ENCODE results near the gene BTBD8. TPM values are rescaled to one million over a fixed set of nuclear protein-coding genes. Genes with fewer than 3 reads are reported as not detected.

The BTBD8 gene
- total and polyA plus RNA-seq, 10 donors: 0.52 to 6.9 (median 3.9) TPM

- H3K27ac ChIP-seq: no peak overlapping the region
- intact Hi-C loops (cut with DNase I; ENCODE audit: low total_unique reads): no loop called here
- H3K9me3 ChIP-seq: no peaks in the 10 kb centered on the region
- peaks cover 0 to 14% (median 0%) of the 10 kb centered on the region in 6 donors for H3K36me3 ChIP-seq
- 86 to 98% (median 92%) methylated on average over 3 of the region's 3 CpGs for WGBS, 5 donors
- no peaks in the 10 kb centered on the region for H3K4me1 ChIP-seq
- no peaks in the 10 kb centered on the region for H3K27me3 ChIP-seq (replicated peaks in 1 of 7)
- TF ChIP-seq POLR2A (IDR thresholded peaks at IDR 0.05): no peak
- no peak for TF ChIP-seq CTCF (IDR thresholded peaks at IDR 0.05 in 8 of 11, conservative IDR thresholded peaks at IDR 0.05 in 3 of 11)
- no peak for TF ChIP-seq POLR2AphosphoS5 (IDR thresholded peaks at IDR 0.05)
- H3K4me3 ChIP-seq: no peak overlapping the region
- no peak for DNase-seq
These were observed 45.9 kb downstream of the BTBD8 start for GRCh38 chr1:92126088-92126487.

- no peaks in the 10 kb centered on the region for H3K9me3 ChIP-seq
- intact Hi-C loops (cut with DNase I; ENCODE audit: low total_unique reads): no loop called here
These were observed 54.2 kb downstream of the BTBD8 start for GRCh38 chr1:92134331-92134730.

GRCh38 chr1:92136341-92136740, 56.2 kb downstream of the BTBD8 start:
- Histone ChIP-seq H3K27ac (no peak overlapping the region), H3K4me1 (no peaks in the 10 kb centered on the region), H3K4me3 (no peak overlapping the region), H3K9me3 (no peaks in the 10 kb centered on the region), H3K27me3 (replicated peaks in 1 of 7) (no peaks in the 10 kb centered on the region), H3K36me3 (peaks cover 0 to 5% (median 0%) of the 10 kb centered on the region in 6 donors)
- DNase-seq: no peak
- intact Hi-C loops (cut with DNase I; ENCODE audit: low total_unique reads): no loop called here
- 62 to 79% (median 65%) methylated on average over 2 of the region's 2 CpGs for WGBS, 5 donors
- TF ChIP-seq POLR2AphosphoS5 (IDR thresholded peaks at IDR 0.05) (no peak), POLR2A (IDR thresholded peaks at IDR 0.05) (no peak)

More at GRCh38 chr1:92134331-92134730, 54.2 kb downstream of the BTBD8 start:
- DNase-seq: no peak
- Histone ChIP-seq H3K4me3 (no peak overlapping the region), H3K27ac (no peak overlapping the region), H3K27me3 (replicated peaks in 1 of 7) (no peaks in the 10 kb centered on the region), H3K4me1 (no peaks in the 10 kb centered on the region), H3K36me3 (peaks cover 0 to 22% (median 0%) of the 10 kb centered on the region in 6 donors)
- TF ChIP-seq POLR2A (IDR thresholded peaks at IDR 0.05) (no peak), CTCF (IDR thresholded peaks at IDR 0.05 in 8 of 11, conservative IDR thresholded peaks at IDR 0.05 in 3 of 11) (no peak), POLR2AphosphoS5 (IDR thresholded peaks at IDR 0.05) (no peak)

- peaks cover 0 to 49% (median 42%) of the 10 kb centered on the region in 8 donors for H3K9me3 ChIP-seq
- DNase-seq: no peak
- no peak overlapping the region for H3K4me3 ChIP-seq
- H3K36me3 ChIP-seq: peaks cover 0 to 28% (median 5%) of the 10 kb centered on the region in 6 donors
- 93 to 99% (median 97%) methylated on average over 2 of the region's 2 CpGs for WGBS, 5 donors
- intact Hi-C loops (cut with DNase I; ENCODE audit: low total_unique reads): no loop called here
- H3K27ac ChIP-seq: no peak overlapping the region
- TF ChIP-seq POLR2AphosphoS5 (IDR thresholded peaks at IDR 0.05) (no peak), CTCF (IDR thresholded peaks at IDR 0.05 in 8 of 11, conservative IDR thresholded peaks at IDR 0.05 in 3 of 11) (no peak), POLR2A (IDR thresholded peaks at IDR 0.05) (no peak)
- no peaks in the 10 kb centered on the region for H3K4me1 ChIP-seq
- no peaks in the 10 kb centered on the region for H3K27me3 ChIP-seq (replicated peaks in 1 of 7)
These were observed 74.8 kb downstream of the BTBD8 start for GRCh38 chr1:92154934-92155333.

GRCh38 chr1:92159593-92159992, 79.4 kb downstream of the BTBD8 start:
- no peaks in the 10 kb centered on the region for H3K27me3 ChIP-seq (replicated peaks in 1 of 7)
- intact Hi-C loops (cut with DNase I; ENCODE audit: low total_unique reads): no loop called here
- H3K4me3 ChIP-seq: no peak overlapping the region
- no peak for DNase-seq
- TF ChIP-seq POLR2A (IDR thresholded peaks at IDR 0.05) (no peak), CTCF (IDR thresholded peaks at IDR 0.05 in 8 of 11, conservative IDR thresholded peaks at IDR 0.05 in 3 of 11) (no peak), POLR2AphosphoS5 (IDR thresholded peaks at IDR 0.05) (no peak)
- peaks cover 0 to 51% (median 45%) of the 10 kb centered on the region in 8 donors for H3K9me3 ChIP-seq
- WGBS, 5 donors: 86 to 97% (median 91%) methylated on average over 3 of the region's 3 CpGs
- H3K36me3 ChIP-seq: peaks cover 0 to 23% (median 2%) of the 10 kb centered on the region in 6 donors
- H3K27ac ChIP-seq: no peak overlapping the region
- no peaks in the 10 kb centered on the region for H3K4me1 ChIP-seq

Measured in spleen (tissue), 11 donors.